ENCODE measurements around the gene PARP14. TPM values are rescaled to one million over a fixed set of nuclear protein-coding genes. Genes with fewer than 3 reads are reported as not detected.
"Not testable (repeated sequence)": the region's sequence is repeated elsewhere in the genome, so short reads cannot be mapped to it uniquely, and the experiment has no call there.

PARP14 gene
- total RNA-seq, 4 donors from 2014 or later: 73.0 to 242 (median 92.5) TPM

GRCh38 chr3:122728186-122728585, 47.5 kb downstream of the PARP14 start:
- no peaks in the 10 kb centered on the region for H3K27me3 ChIP-seq
- TF ChIP-seq POLR2A (IDR thresholded peaks at IDR 0.05): no peak
- no peak for TF ChIP-seq CTCF (IDR thresholded peaks at IDR 0.05)
- no peaks in the 10 kb centered on the region for H3K4me1 ChIP-seq
- H3K36me3 ChIP-seq: peaks cover 0 to 9% (median 0%) of the 10 kb centered on the region in 3 donors
- no peak overlapping the region for H3K27ac ChIP-seq
- H3K4me3 ChIP-seq: no peak overlapping the region
- no peak for DNase-seq
- H3K9me3 ChIP-seq: no peaks in the 10 kb centered on the region

- DNase-seq: no peak
- Histone ChIP-seq H3K27me3 (no peaks in the 10 kb centered on the region), H3K4me1 (no peaks in the 10 kb centered on the region), H3K9me3 (no peaks in the 10 kb centered on the region), H3K4me3 (no peak overlapping the region), H3K36me3 (peaks cover 0 to 9% (median 0%) of the 10 kb centered on the region in 3 donors), H3K27ac (no peak overlapping the region)
- TF ChIP-seq POLR2A (IDR thresholded peaks at IDR 0.05) (no peak), CTCF (IDR thresholded peaks at IDR 0.05) (no peak)
Measured at GRCh38 chr3:122728756-122729514, 48.3 kb downstream of the PARP14 start.

- H3K9me3 ChIP-seq: no peaks in the 10 kb centered on the region
- TF ChIP-seq CTCF (IDR thresholded peaks at IDR 0.05) (no peak), POLR2A (IDR thresholded peaks at IDR 0.05) (no peak)
- no peak overlapping the region for H3K4me3 ChIP-seq
- no peaks in the 10 kb centered on the region for H3K4me1 ChIP-seq
- no peak overlapping the region for H3K27ac ChIP-seq
- H3K36me3 ChIP-seq: peaks cover 0 to 9% (median 0%) of the 10 kb centered on the region in 3 donors
- no peak for DNase-seq
- H3K27me3 ChIP-seq: no peaks in the 10 kb centered on the region
Measured at GRCh38 chr3:122730240-122730639, 49.6 kb downstream of the PARP14 start.

GRCh38 chr3:122732682-122733525, 52.3 kb downstream of the PARP14 start:
- not testable (repeated sequence) for DNase-seq, H3K4me3 ChIP-seq, H3K4me1 ChIP-seq

GRCh38 chr3:122739172-122739571, 58.5 kb downstream of the PARP14 start:
- H3K4me1 ChIP-seq: no peaks in the 10 kb centered on the region
- H3K27ac ChIP-seq: no peak overlapping the region
- no peaks in the 10 kb centered on the region for H3K9me3 ChIP-seq
- peaks cover 0 to 24% (median 0%) of the 10 kb centered on the region in 3 donors for H3K36me3 ChIP-seq
- H3K4me3 ChIP-seq: no peak overlapping the region
- TF ChIP-seq CTCF (IDR thresholded peaks at IDR 0.05) (no peak), POLR2A (IDR thresholded peaks at IDR 0.05) (no peak)
- H3K27me3 ChIP-seq: no peaks in the 10 kb centered on the region
- no peak for DNase-seq

More at GRCh38 chr3:122732682-122733525, 52.3 kb downstream of the PARP14 start:
- not testable (repeated sequence) for H3K27me3 ChIP-seq, H3K9me3 ChIP-seq, H3K27ac ChIP-seq, H3K36me3 ChIP-seq

GRCh38 chr3:122742234-122742633, 61.6 kb downstream of the PARP14 start:
- H3K4me3 ChIP-seq: no peak overlapping the region
- H3K36me3 ChIP-seq: peaks cover 0 to 28% (median 0%) of the 10 kb centered on the region in 3 donors
- no peak for TF ChIP-seq CTCF (IDR thresholded peaks at IDR 0.05)
- TF ChIP-seq POLR2A (IDR thresholded peaks at IDR 0.05): no peak
- no peak for DNase-seq
- no peaks in the 10 kb centered on the region for H3K4me1 ChIP-seq
- no peak overlapping the region for H3K27ac ChIP-seq
- no peaks in the 10 kb centered on the region for H3K9me3 ChIP-seq
- H3K27me3 ChIP-seq: no peaks in the 10 kb centered on the region

Measured in Peyer's patch (tissue), 4 donors.